ENCODE data around the gene HOXB1. TPM values are rescaled to one million over a fixed set of nuclear protein-coding genes. Genes with fewer than 3 reads are reported as not detected.
A peak's percentile ranks its signal among the peaks of the same experiment; 100 is the strongest.

The HOXB1 gene
- total RNA-seq, 2 donors from 2014 or later = not detected

DNA sequence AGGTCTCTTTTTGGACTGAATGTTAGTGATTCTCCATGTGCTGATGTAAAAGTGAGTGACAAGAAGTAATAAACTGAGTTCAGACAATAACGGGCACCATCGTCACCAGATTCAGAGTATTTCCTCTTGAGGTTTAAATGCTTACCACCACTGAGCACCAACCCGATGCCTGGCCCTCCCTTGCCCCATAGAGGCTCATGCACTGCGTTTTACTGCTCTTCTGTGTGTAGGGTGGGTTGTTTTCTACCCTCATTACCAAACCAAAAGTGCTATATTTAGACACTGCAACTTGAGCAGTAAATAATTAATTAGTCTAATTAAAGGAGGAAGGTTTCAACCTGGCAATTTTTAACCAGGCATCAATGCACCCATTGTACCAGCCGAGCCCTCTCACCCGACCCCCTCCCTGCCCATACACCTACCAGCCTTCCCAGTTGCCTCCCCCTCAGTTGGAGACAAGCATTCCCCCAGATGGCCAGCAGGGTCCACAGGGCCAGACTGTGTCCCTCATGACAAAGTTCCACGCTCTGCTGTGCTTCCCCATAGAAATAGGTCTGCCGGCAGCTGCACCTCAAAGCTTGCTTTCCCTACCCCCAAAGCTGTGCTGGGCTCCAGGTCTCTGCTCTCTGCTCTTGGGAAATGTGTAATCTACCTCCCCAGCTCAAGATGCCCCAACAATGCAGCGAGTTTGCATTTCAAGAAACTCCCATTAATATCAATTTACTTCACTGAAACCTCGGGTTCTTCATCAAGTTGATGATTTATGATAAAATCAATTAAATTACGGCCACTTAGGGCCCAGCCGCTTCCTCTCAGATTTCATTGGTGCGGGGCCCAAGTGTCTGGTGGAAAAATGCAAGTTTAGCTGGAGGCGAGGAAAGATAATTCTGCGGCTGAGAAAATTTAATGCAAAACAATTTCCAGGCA lies 31.3 kb upstream of the HOXB1 start:
- Histone ChIP-seq H3K4me1 (peaks cover 12% of the 10 kb centered on the region), H3K27me3 (no peaks in the 10 kb centered on the region), H3K4me3 (no peak overlapping the region), H3K9ac (ENCODE audit: low read depth in 2 of 2, low read length in 2 of 2) (no peak overlapping the region), H3K27ac (peak overlapping the region; percentile 59), H3K9me3 (no peaks in the 10 kb centered on the region), H3K36me3 (no peaks in the 10 kb centered on the region)
- intact Hi-C loops (cut with DNase I) = no loop called here
- DNase-seq = no peak
- TF ChIP-seq, protein P1, sequence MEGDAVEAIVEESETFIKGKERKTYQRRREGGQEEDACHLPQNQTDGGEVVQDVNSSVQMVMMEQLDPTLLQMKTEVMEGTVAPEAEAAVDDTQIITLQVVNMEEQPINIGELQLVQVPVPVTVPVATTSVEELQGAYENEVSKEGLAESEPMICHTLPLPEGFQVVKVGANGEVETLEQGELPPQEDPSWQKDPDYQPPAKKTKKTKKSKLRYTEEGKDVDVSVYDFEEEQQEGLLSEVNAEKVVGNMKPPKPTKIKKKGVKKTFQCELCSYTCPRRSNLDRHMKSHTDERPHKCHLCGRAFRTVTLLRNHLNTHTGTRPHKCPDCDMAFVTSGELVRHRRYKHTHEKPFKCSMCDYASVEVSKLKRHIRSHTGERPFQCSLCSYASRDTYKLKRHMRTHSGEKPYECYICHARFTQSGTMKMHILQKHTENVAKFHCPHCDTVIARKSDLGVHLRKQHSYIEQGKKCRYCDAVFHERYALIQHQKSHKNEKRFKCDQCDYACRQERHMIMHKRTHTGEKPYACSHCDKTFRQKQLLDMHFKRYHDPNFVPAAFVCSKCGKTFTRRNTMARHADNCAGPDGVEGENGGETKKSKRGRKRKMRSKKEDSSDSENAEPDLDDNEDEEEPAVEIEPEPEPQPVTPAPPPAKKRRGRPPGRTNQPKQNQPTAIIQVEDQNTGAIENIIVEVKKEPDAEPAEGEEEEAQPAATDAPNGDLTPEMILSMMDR (IDR thresholded peaks at IDR 0.05) = no peak

DNA sequence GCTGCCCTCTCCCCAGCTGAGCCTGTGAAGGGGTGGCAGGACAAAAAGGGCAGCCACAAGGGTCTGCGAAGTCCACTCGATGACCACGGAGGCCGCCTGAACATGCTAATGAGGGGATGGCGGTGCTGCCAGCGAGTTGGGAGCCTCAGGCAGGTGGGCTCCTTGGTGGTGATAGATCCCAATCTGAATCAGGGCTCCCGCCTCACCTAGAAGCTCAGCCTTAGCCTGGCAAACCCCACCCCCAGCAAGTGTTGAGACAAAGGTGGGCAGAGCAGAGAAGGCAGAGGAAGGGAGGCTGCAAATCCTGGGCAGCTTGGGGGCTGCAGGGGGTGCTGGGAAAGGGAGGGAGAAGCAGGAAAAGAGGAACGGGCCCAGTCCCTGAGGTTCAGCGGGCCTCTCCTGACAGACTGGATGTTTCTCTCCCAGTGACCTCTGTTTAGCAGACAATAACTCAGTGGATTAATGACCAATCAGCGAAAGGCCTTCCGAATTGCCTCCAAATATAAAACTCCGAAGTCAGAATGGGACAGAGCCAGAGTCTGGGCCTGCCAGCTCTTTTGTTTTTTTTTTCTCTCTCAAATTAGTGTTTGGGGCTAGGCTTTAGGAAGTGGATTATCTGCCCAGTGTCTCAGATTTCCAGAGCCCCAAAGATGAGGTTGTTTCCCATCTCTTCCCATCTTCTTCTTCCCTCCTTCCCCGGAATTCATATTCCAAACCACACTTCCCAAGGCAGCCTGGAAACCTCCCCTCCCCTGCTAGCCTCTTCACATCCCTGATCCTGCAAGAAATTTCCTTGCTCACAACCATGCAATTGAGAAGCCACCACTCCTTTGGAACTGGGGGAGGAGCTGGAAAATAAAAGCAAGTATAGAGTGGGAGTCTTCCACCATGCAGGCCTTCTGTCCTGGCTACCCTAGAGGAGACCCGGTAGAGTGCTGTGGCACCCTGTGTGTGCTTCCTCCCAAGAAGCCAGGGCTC lies 29.3 kb upstream of the HOXB1 start:
- DNase-seq = no peak
- H3K9me3 ChIP-seq = no peaks in the 10 kb centered on the region
- peak overlapping the region; percentile 37 for H3K27ac ChIP-seq
- TF ChIP-seq, protein P1 (IDR thresholded peaks at IDR 0.05) = no peak
- no peaks in the 10 kb centered on the region for H3K36me3 ChIP-seq
- H3K4me1 ChIP-seq = peaks cover 12% of the 10 kb centered on the region
- H3K4me3 ChIP-seq = no peak overlapping the region
- peak overlapping the region; percentile 36 to 37 for H3K9ac ChIP-seq (ENCODE audit: low read depth in 2 of 2, low read length in 2 of 2)
- no peaks in the 10 kb centered on the region for H3K27me3 ChIP-seq
- intact Hi-C loops (cut with DNase I) = no loop called here

DNA sequence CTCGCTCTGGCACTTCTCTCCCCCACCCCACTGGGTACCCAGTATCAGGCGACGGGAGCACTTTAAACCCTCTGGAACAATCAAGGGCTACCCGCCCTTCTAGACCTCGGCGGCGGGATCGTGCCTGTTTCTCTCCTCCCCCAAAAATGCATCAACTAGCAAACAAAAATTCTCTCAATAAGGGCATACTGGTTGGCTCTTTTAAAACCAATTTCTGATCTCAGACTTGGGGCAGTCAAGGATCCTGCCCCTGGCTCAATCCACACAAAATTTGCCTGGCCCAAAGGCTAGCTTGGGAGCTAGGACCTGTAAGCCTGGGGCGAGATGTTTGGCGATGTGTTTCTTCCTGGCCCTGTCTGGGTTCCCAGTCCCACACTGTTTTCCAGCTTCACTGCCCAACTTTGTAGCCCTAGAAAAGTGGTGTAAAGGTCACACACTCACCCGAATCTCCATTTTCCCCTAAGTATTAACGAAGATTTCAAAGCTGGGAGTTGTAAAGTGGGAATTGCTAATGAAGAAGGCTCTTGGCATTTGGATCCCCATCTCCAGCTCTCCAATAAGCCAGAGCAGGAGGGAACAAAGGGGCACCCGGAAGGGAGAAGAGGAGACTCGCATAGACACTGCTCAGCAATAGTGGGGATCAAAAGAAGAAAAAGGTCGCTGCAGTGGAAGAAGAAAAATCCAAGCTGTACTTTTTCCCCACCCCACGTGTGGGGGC lies 28.5 kb upstream of the HOXB1 start:
- intact Hi-C loops (cut with DNase I) = no loop called here
- H3K9me3 ChIP-seq = no peaks in the 10 kb centered on the region

DNA sequence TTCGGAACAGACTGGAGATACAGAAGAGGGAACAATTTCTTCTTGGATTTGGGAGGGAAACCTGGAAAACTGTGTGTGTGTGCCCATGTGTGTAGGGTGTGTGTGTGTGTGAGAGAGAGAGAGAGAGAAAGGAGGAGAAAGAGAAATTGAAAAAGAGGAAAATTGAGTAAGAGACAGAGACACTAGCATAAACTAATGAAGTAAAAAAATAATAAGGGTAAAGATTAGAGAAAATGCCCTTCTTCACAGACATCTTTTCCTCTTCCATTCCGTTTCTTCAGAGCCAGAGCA lies 28.0 kb upstream of the HOXB1 start:
- no peak overlapping the region for H3K27ac ChIP-seq
- peaks cover 12% of the 10 kb centered on the region for H3K4me1 ChIP-seq
- intact Hi-C loops (cut with DNase I) = no loop called here
- no peaks in the 10 kb centered on the region for H3K27me3 ChIP-seq
- no peak for DNase-seq
- H3K9me3 ChIP-seq = no peaks in the 10 kb centered on the region
- no peaks in the 10 kb centered on the region for H3K36me3 ChIP-seq
- H3K9ac ChIP-seq (ENCODE audit: low read depth in 2 of 2, low read length in 2 of 2) = no peak overlapping the region
- TF ChIP-seq, protein P1 (IDR thresholded peaks at IDR 0.05) = no peak
- no peak overlapping the region for H3K4me3 ChIP-seq

More for the DNA sequence above, 28.5 kb upstream of the HOXB1 start:
- H3K27me3 ChIP-seq = no peaks in the 10 kb centered on the region
- TF ChIP-seq, protein P1 (IDR thresholded peaks at IDR 0.05) = no peak
- no peak for DNase-seq
- H3K9ac ChIP-seq (ENCODE audit: low read depth in 2 of 2, low read length in 2 of 2) = no peak overlapping the region
- no peak overlapping the region for H3K4me3 ChIP-seq
- H3K27ac ChIP-seq = no peak overlapping the region
- no peaks in the 10 kb centered on the region for H3K36me3 ChIP-seq
- peaks cover 12% of the 10 kb centered on the region for H3K4me1 ChIP-seq

All from colonic mucosa (tissue), 4 donors.